Endodermal cell (in vitro differentiated cells): ENCODE data around the gene PTPA. TPM values are rescaled to one million over a fixed set of nuclear protein-coding genes. Genes with fewer than 3 reads are reported as not detected.
"Not testable (repeated sequence)": the region's sequence is repeated elsewhere in the genome, so short reads cannot be mapped to it uniquely, and the experiment has no call there.

Experiments used
- DNase-seq: peaks from one replicate; pipeline ENCODE4 v3.0.0-alpha.2; 2017
- H3K27ac ChIP-seq: 2 replicates; pipeline ENCODE4 v1.5.1; 2013; ENCODE audit warnings: mild to moderate bottlenecking, low read depth, low read length, moderate library complexity
- H3K27me3 ChIP-seq: 2 replicates; pipeline ENCODE4 v1.6.1; 2013; ENCODE audit warnings: mild to moderate bottlenecking, low read length, moderate library complexity; ENCODE audit not compliant: insufficient read depth, control insufficient read depth, poor library complexity, severe bottlenecking
- H3K36me3 ChIP-seq: 2 replicates; pipeline ENCODE4 v1.7.0; 2013; ENCODE audit warnings: mild to moderate bottlenecking, low read length, moderate library complexity; ENCODE audit not compliant: control insufficient read depth, insufficient read depth
- H3K4me1 ChIP-seq: one replicate; pipeline ENCODE4 v1.7.0; 2013; ENCODE audit warnings: low read length; ENCODE audit not compliant: control insufficient read depth, insufficient read depth
- H3K4me3 ChIP-seq: 2 replicates; pipeline ENCODE4 v1.5.1; 2013; ENCODE audit warnings: mild to moderate bottlenecking, low read length, moderate library complexity
- H3K9ac ChIP-seq: 2 replicates; pipeline ENCODE4 v1.6.1; 2013; ENCODE audit warnings: mild to moderate bottlenecking, low read length, moderate library complexity; ENCODE audit not compliant: poor library complexity, severe bottlenecking; ENCODE audit errors: extremely low read depth
- H3K9me3 ChIP-seq: 2 replicates; pipeline ENCODE4 v1.6.1; 2013; ENCODE audit warnings: mild to moderate bottlenecking, low read length, moderate library complexity; ENCODE audit not compliant: control insufficient read depth
- H3K27ac Mint-ChIP-seq: 2 replicates; pipeline ENCODE4 v1.8.0; 2020; ENCODE audit warnings: mixed read lengths
- H3K27me3 Mint-ChIP-seq: 2 replicates; pipeline ENCODE4 v1.8.0; 2021; ENCODE audit warnings: mild to moderate bottlenecking, mixed read lengths; ENCODE audit not compliant: insufficient read depth
- H3K36me3 Mint-ChIP-seq: 2 replicates; pipeline ENCODE4 v1.8.0; 2020; ENCODE audit warnings: low read depth, mixed read lengths
- H3K4me1 Mint-ChIP-seq: 2 replicates; pipeline ENCODE4 v1.8.0; 2020; ENCODE audit warnings: mixed read lengths
- H3K4me3 Mint-ChIP-seq: 2 replicates; pipeline ENCODE4 v1.8.0; 2020; ENCODE audit warnings: mild to moderate bottlenecking, moderate library complexity, mixed read lengths
- H3K9me3 Mint-ChIP-seq: 2 replicates; pipeline ENCODE4 v1.8.0; 2020; ENCODE audit warnings: mild to moderate bottlenecking, mixed read lengths
- CTCF ChIP-seq: fragments of 200-600 bp; sonication (generic); conservative IDR thresholded peaks from 2 replicates; pipeline ENCODE4 v1.5.0; 2021; ENCODE audit warnings: antibody characterized with exemption, mild to moderate bottlenecking
- WGBS, 2 experiments: methylation state at CpG; one replicate each; pipeline versions ENCODE4 v1.1.5 to v1.1.7; 2013; ENCODE audit warnings: missing lambda C conversion rate in 2 of 2, mixed read lengths in 1 of 2; ENCODE audit not compliant: insufficient coverage in 1 of 2, insufficient read length in 1 of 2; 5-methylcytosine and 5-hydroxymethylcytosine counted together
- total RNA-seq, 2 donors: library from RNA; stranded (reverse); fragmentation: NEBNext Ultra II Directional in 1 of 2; extraction: Animal tissue kit (Norgen Biotek cat#: 25700) in 1 of 2; gene quantifications; 2 replicates in 1 of 2; 3 replicates in 1 of 2; pipeline ENCODE4 v1.2.1, GENCODE V29; 2021

Gene PTPA
- total RNA-seq, 2 donors from 2014 or later = 134 to 139 TPM

DNA sequence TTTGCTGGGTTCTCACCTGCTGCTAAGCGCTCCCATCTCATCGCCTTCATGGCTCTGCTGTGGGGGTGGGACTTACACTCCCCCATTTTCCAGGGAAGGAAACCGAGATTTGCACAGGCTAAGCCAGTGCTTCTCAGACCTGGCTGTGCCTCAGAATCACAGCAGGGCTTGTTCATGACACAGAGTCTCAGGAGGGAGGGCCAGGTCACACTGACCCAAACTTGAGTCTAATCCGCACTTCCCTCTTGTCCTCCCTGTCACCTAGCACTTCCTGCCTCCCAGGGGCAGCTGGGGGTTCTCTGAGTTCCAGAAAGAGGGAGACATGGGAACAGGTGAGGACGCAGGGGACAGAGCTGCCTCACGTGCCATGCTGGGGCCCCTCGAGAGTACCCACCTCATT is 82.4 kb downstream of the PTPA start:
- Mint-ChIP-seq H3K27me3 (peaks cover 68% of the 10 kb centered on the region), H3K4me3 (no peak overlapping the region), H3K4me1 (peaks cover 12% of the 10 kb centered on the region), H3K27ac (no peak overlapping the region), H3K36me3 (peaks cover 2% of the 10 kb centered on the region), H3K9me3 (peaks cover 6% of the 10 kb centered on the region)
- TF ChIP-seq CTCF = no peak
- Histone ChIP-seq H3K9me3 (no peaks in the 10 kb centered on the region), H3K27me3 (no peaks in the 10 kb centered on the region), H3K4me1 (no peaks in the 10 kb centered on the region), H3K9ac (no peak overlapping the region), H3K36me3 (no peaks in the 10 kb centered on the region), H3K4me3 (no peak overlapping the region), H3K27ac (no peak overlapping the region)
- DNase-seq = no peak
- WGBS, 2 experiments = 74 to 83% methylated on average over 5 to 7 of the region's 7 CpGs

DNA sequence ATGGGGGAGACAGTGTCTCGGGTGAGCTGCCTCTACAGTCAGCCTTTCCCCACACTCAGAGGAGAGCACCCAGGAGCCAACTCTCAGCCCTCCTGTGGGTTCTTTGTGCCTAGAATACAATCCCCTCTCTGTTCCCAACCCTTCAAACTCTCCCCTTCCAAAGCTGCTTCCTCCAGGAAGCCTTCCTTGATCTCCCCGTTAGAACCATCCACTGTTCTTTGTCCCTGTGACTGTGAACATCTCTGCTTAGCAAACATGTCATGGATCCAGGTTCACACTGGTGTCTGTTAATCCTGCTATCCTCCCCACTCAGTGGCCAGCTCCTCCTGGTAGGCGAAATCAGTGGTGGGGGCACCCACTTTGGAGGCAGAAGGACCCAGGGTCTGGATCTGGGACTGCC is 83.0 kb downstream of the PTPA start:
- Histone ChIP-seq H3K4me3 (no peak overlapping the region), H3K9me3 (no peaks in the 10 kb centered on the region), H3K27ac (no peak overlapping the region), H3K9ac (no peak overlapping the region), H3K36me3 (no peaks in the 10 kb centered on the region), H3K4me1 (no peaks in the 10 kb centered on the region), H3K27me3 (no peaks in the 10 kb centered on the region)
- Mint-ChIP-seq H3K4me1 (peaks cover 13% of the 10 kb centered on the region), H3K4me3 (no peak overlapping the region), H3K27me3 (peaks cover 65% of the 10 kb centered on the region), H3K9me3 (peaks cover 6% of the 10 kb centered on the region), H3K27ac (no peak overlapping the region), H3K36me3 (peaks cover 2% of the 10 kb centered on the region)
- no peak for DNase-seq
- 62 to 69% methylated on average over 2 to 3 of the region's 3 CpGs for WGBS, 2 experiments
- TF ChIP-seq CTCF = no peak

DNA sequence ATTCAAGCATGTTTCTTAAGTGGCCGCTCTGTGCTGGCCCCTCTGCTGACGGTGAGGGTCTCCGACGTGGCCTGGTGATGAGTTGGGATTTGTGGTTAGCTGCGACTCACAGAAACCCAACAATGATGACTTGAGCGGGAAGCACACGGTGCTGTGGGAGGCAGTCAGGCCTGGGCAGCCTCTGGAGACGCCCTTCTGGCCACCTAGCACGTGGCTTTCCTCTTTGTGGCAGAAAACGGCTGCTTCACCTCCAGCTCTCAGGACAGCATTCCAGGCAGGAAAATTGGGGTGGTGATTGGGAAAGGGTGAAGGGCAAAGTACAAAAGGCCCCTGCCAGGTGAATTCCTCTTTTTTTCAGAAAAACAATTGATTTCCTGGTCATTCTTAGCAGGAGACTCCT is 84.4 kb downstream of the PTPA start:
- H3K27me3 ChIP-seq = no peaks in the 10 kb centered on the region
- H3K9ac ChIP-seq = no peak overlapping the region
- H3K4me3 ChIP-seq = no peak overlapping the region
- peaks cover 7% of the 10 kb centered on the region for H3K9me3 Mint-ChIP-seq
- no peak for DNase-seq
- TF ChIP-seq CTCF = no peak
- peaks cover 13% of the 10 kb centered on the region for H3K4me1 Mint-ChIP-seq
- no peak overlapping the region for H3K27ac Mint-ChIP-seq
- no peak overlapping the region for H3K27ac ChIP-seq
- WGBS, 2 experiments = 87 to 91% methylated on average over 7 to 10 of the region's 10 CpGs
- no peaks in the 10 kb centered on the region for H3K9me3 ChIP-seq
- H3K27me3 Mint-ChIP-seq = peaks cover 55% of the 10 kb centered on the region
- H3K36me3 ChIP-seq = no peaks in the 10 kb centered on the region
- H3K4me1 ChIP-seq = no peaks in the 10 kb centered on the region
- peaks cover 2% of the 10 kb centered on the region for H3K36me3 Mint-ChIP-seq
- H3K4me3 Mint-ChIP-seq = no peak overlapping the region

GRCh38 chr9:129197045-129197444 is 85.8 kb downstream of the PTPA start:
- not testable (repeated sequence) for H3K27me3 ChIP-seq, H3K9me3 Mint-ChIP-seq, H3K36me3 ChIP-seq, H3K9ac ChIP-seq, H3K27ac ChIP-seq, H3K36me3 Mint-ChIP-seq, H3K9me3 ChIP-seq, DNase-seq, H3K4me3 ChIP-seq, H3K4me1 ChIP-seq, H3K4me3 Mint-ChIP-seq, H3K27ac Mint-ChIP-seq
- 87 to 91% methylated on average over 5 to 6 of the region's 6 CpGs for WGBS, 2 experiments
- Mint-ChIP-seq H3K27me3 (peaks cover 50% of the 10 kb centered on the region), H3K4me1 (peaks cover 13% of the 10 kb centered on the region)
